ENCODE measurements around the gene HIGD1A. TPM values are rescaled to one million over a fixed set of nuclear protein-coding genes. Genes with fewer than 3 reads are reported as not detected.
"Not testable (repeated sequence)": the region's sequence is repeated elsewhere in the genome, so short reads cannot be mapped to it uniquely, and the experiment has no call there.

HIGD1A gene
- total RNA-seq, 1 experiment from 2014 or later: 193 TPM

DNA sequence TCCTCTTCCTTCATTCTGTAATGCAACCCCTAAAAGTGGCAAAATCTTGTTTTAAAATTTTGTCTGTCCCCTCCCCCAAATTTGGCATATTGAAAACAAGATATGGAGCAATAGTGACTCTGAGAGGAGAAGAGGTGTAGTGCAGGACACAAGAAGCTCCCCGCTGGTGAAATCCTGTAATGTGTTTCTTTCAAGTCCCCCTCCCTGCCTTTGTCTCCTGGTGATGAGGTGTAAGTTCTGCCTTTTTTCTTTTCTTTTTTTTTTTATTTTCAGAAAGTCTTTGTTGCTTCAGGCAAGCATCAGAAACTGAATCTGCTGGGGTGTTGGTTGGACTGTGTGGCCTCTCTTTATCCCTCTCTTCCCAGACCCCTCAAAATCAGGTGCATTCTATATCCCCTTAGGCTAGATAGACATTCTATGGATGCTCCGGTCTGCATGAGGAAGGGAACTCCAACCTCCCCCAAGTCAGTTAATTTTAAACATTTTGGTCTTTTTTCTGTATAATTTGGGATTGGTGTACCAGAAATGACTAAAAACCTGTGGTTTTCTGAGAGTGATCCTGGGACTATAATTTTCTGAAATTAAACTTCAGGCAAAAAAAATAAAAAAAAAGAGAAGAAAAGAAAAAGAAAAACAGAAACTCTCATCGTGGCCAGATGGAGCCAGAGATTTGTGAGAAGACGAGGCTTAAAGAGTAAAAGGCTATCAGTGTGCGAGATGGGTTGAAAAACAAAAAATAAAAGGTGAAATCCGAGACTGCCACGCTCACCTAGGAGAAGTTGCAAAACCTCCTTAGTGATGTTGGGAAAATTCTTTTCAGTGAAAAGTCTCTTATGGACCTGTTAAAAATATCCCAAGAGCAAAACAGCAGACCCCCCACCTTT, 26.4 kb upstream of the HIGD1A start:
- in situ Hi-C loops (cut with HindIII; ENCODE audit: low pct_unique_long_range_greater_than_20kb, low sequenced_read_pairs): no loop called here
- peak; percentile 58 for DNase-seq (ENCODE audit: low read depth, low spot score)

DNA sequence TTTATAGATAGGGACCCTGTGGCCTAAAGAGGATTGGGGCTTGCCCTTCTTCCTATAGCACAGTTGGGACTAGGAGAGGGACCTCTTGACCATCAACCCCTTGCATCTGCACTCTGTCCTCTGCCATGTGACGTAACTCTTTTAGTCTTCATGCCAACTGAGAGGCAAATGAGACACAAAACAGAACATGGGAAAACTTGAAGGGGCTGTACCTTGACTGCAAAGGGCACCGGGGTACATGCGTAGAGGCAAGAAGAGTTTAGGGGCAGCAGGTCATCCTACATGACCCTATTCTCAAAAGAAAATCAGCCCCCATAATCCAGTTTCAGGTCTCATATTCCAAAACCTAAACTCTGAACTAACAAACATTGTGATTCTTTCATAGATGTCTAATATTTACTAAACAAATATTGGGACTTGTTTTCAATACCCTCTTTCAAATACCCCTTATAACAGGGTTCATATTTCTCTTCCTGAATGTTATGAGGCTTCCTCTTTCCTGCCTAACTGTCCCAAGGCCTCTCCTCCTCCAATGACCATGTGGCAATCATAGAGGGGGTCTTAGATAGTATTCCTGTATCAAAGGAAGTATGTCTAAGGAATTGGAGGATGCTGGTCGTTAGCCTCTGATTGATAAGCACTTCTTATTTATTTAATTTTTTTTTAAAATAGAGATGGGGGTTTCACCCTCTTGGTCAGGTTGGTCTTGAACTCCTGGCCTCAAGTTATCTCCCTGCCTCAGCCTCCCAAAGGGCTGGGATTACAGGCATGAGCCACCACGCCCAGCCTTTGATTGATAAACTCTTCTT, 25.5 kb upstream of the HIGD1A start:
- no peak for DNase-seq (ENCODE audit: low read depth, low spot score)
- in situ Hi-C loops (cut with HindIII; ENCODE audit: low pct_unique_long_range_greater_than_20kb, low sequenced_read_pairs): no loop called here

DNA sequence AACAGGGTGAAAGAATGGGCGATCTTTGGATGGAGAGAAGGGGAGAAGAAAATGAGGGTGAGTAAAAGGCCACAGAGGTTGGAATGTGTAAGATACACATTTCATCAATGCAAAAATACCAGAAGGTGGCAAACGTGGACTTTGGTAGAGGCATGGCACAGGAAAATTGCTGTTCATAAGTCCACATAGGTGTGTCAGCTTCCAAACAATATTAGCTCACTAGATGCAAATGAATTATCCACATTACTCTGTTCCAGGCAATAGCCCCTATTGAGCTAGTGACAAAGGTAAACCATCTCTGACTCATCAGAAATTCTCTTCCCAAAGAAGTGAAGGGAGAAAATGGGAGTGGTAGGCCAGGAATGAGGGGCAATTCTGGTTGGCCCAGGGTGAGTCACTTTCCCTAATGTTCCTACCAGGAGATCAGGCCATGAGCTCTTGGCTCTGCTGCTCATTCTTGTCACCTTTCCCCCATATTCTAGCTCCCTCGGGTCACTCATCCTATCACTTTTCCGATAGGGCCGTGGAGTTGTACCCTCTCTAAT, 24.9 kb upstream of the HIGD1A start:
- in situ Hi-C loops (cut with HindIII; ENCODE audit: low pct_unique_long_range_greater_than_20kb, low sequenced_read_pairs): no loop called here

DNA sequence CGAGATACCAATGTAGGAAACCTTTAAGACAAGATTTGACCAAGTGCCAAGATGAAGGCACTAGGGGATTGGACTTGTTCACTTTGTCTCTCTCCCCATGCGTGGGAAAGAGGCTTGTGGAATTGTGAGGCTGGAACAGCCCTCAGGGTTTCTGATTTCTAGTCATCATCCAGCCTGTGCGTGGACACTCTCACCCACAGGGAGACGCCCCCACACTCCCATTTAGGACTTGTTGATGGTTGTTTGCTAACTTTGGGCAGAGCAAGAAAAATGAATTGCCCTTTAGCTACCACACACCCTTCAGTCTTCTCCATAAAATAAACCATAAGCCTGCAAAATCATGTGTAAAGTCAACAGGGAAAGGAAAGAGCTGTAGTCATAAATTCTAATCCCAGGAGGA, 23.4 kb upstream of the HIGD1A start:
- DNase-seq (ENCODE audit: low read depth, low spot score): no peak
- in situ Hi-C loops (cut with HindIII; ENCODE audit: low pct_unique_long_range_greater_than_20kb, low sequenced_read_pairs): no loop called here

More for the DNA sequence above, 24.9 kb upstream of the HIGD1A start:
- DNase-seq (ENCODE audit: low read depth, low spot score): no peak

DNA sequence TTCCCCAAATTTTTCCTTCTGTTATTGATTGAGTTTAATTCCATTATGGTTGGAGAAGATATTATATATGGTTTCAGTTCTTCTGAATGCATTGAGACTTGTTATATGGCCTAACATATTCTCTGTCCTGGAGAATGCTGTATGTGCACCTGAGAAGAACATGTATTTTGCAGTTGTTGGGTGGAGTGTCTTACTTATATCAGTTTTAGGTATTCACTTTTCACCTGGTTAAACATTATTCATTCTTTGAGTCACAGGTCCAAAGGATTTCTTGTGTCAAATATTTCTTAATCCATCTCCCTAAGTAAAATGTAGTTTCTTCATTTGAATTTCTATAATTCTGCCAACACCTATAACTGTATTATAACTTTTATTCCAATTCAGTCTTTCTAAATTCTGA, 22.7 kb upstream of the HIGD1A start:
- in situ Hi-C loops (cut with HindIII; ENCODE audit: low pct_unique_long_range_greater_than_20kb, low sequenced_read_pairs): no loop called here
- no peak for DNase-seq (ENCODE audit: low read depth, low spot score)

DNA sequence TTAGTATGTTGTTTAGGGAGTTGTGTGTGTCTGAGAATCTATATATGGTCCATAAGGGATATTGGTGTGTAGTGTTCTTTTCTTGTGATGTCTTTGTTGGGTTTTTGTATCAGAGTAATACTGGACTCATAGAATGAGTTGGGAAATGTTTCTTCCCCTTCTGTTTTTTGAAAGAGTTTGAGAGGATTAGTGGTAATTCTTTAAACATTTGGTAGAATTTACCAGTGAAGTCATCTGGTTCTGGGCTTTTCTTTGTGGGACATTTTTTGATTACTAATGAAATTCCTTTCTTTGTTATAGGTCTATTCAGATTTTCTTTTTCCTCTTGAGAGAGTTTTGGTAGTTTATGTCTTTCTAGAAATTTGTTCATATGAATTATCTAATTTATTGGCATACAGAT, 21.9 kb upstream of the HIGD1A start:
- in situ Hi-C loops (cut with HindIII; ENCODE audit: low pct_unique_long_range_greater_than_20kb, low sequenced_read_pairs): no loop called here
- no peak for DNase-seq (ENCODE audit: low read depth, low spot score)

DNA sequence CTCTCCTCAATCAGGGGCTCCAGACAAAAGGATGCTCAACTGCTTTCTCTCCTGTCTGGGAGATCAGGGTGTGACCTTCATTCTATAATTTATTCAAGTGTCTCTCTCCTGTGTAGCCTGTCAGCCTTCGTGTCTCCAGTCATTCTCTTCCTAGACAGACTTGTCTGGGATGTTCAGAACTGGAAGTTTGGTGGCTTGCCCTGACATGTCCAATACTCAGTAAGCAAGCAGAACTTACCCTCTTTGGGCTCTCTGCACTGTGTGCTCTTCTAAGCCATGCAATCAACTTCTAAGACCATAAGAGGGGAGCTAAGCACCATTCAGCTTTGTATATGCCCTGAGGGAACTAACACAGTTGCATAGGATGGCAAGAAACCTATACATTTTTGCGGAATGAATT, 19.1 kb upstream of the HIGD1A start:
- no peak for DNase-seq (ENCODE audit: low read depth, low spot score)
- in situ Hi-C loops (cut with HindIII; ENCODE audit: low pct_unique_long_range_greater_than_20kb, low sequenced_read_pairs): no loop called here

DNA sequence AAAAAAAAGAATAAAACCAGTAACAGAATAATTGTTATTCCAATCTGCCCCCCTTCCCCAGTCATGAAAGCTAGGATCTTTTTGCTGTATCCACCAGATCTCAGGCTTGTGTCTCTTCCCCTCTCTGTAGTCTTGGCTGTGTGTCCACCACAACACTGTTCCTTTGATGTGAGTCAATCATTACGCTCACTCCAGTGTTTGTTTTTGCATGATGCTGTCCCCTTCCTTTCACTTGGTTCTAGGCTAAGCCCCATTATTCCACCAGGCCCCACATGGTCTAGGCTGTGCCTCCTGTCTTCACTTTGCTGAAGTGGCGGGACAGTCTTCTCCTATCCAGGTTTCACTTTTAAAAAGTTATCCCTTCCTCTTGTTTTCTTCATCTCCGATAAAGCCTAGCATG, 18.5 kb upstream of the HIGD1A start:
- in situ Hi-C loops (cut with HindIII; ENCODE audit: low pct_unique_long_range_greater_than_20kb, low sequenced_read_pairs): no loop called here
- no peak for DNase-seq (ENCODE audit: low read depth, low spot score)

DNA sequence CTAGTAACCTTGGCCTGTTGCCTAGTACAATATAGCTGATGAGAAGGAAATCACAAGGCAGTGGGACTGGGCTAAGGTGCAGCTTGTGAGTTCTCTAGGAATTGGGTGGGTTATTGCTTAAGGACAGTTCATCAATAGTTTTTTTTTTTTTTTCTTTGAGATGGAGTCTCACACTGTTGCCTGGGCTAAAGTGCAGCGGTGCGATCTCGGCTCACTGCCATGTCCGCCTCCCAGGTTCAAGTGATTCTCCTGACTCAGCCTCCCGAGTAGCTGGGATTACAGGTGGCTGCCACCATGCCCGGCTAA, 16.4 kb upstream of the HIGD1A start:
- DNase-seq (ENCODE audit: low read depth, low spot score): no peak
- in situ Hi-C loops (cut with HindIII; ENCODE audit: low pct_unique_long_range_greater_than_20kb, low sequenced_read_pairs): no loop called here

DNA sequence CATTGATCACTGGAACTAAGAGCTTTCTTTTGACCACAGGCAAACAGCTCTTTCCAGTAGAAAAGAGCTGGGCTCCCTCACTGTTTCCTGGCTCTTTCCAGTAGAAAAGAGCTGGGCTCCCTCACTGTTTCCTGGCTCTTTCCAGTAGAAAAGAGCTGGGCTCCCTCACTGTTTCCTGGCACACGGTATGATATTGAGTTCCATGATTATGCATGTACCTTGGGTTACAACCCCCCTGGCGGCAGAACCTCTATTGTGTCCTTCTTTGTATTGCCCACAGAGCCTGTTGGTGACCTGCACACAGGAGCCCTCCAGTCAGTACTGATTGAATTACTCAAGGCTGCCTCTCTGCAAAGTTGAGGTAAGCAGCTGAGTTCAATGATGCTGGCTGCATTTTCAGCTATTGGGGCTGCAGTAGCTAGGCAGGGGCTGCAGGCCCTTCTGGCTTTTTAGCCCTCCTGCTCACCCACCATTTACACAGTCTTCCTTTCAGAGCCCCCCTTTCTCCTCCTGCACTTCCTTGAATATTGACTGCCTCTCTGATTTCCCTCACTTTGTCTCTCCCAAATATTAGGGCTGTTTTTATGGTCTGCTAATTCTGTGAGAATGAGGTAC, 15.2 kb upstream of the HIGD1A start:
- in situ Hi-C loops (cut with HindIII; ENCODE audit: low pct_unique_long_range_greater_than_20kb, low sequenced_read_pairs): no loop called here
- peak; percentile 22 for DNase-seq (ENCODE audit: low read depth, low spot score)

DNA sequence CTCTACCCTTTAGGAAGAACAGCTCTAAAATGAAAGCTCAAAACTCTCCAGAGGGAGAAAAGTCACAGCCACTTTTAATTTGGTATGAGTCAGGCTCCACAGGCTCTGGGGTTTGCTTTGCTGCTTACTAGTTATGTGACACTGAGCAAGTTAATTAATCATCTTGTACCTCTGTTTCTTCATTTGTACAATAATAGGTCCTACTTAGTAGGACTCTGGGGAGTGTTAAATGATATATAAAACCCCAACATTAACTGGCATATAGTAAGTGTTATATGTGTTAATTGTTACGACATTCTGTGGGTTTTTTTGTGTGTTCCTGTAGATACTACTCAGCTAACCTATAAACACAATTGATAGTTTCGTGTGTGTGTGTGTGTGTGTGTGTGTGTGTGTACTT, 11.5 kb upstream of the HIGD1A start:
- in situ Hi-C loops (cut with HindIII; ENCODE audit: low pct_unique_long_range_greater_than_20kb, low sequenced_read_pairs): no loop called here
- DNase-seq (ENCODE audit: low read depth, low spot score): no peak

DNA sequence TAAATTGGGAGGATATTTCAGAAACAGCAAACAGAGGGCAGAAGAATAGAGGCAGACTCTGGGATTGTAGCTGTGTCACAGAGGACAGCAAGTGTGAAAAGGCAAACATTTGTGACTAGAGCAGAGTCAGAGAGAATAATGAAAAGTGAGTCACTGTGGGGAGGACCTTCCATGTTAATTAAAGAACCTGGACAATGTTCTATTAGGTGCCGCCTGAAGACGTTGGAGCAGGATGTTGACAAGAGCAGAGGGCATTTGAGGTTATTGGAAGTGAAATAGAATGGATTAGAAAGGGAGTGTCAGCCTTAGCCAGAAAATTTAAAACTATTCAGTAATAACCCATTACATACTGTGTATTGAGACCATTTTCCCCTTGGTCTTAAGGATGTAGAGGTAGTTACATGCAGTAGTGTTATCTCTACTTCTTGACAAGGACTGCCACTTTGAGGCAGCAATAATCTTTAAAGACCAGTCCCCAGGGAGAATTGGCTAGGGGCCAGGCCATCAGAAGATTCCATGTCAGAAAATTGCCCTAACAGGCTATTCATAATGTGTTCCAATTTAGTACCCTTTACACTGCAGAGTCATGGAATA, 10.7 kb upstream of the HIGD1A start:
- in situ Hi-C loops (cut with HindIII; ENCODE audit: low pct_unique_long_range_greater_than_20kb, low sequenced_read_pairs): no loop called here
- DNase-seq (ENCODE audit: low read depth, low spot score): no peak

DNA sequence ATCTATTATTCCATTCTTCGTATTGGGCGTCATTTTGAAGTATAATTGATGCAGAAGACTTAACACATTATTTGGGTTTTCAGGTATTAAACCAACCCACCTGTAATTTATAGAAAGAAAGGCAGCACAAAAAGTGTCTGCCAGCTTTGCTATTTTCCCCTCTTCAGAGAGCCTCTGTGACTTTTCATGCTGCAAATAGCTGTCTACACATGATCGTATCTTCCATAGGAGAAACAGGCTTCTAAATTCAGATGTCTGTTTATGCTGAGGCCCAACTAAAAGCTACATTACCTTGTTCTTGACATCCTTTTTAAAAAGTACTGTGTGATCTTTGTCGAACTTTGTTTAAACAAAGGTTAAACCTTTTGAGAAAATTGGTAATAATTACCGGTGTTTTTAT, 10.0 kb upstream of the HIGD1A start:
- no peak for DNase-seq (ENCODE audit: low read depth, low spot score)
- in situ Hi-C loops (cut with HindIII; ENCODE audit: low pct_unique_long_range_greater_than_20kb, low sequenced_read_pairs): no loop called here

DNA sequence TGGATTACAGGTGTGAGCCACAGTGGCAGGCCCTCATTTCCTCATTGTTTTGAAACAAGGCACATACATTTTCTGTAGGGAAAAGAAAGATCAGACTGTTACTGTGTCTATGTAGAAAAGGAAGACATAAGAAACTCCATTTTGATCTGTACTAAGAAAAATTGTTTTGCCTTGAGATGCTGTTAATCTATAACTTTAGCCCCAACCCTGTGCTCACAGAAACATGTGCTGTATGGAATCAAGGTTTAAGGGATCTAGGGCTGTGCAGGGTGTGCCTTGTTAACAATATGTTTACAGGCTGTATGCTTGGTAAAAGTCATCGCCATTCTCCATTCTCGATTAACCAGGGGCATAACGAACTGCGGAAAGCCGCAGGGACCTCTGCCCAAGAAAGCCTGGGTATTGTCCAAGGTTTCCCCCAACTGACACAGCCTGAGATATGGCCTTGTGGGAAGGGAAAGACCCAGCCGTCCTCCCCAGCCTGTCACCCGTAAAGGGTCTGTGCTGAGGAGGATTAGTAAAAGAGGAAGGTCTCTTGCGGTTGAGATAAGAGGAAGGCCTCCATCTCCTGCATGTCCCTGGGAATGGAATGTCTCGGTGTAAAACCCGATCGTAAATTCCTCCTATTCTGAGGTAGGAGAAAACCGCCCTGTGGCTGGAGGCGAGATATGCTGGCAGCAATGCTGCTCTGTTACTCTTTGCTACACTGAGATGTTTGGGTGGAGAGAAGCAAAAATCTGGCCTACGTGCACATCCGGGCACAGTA, 7.0 kb upstream of the HIGD1A start:
- DNase-seq (ENCODE audit: low read depth, low spot score): not testable (repeated sequence)

DNA sequence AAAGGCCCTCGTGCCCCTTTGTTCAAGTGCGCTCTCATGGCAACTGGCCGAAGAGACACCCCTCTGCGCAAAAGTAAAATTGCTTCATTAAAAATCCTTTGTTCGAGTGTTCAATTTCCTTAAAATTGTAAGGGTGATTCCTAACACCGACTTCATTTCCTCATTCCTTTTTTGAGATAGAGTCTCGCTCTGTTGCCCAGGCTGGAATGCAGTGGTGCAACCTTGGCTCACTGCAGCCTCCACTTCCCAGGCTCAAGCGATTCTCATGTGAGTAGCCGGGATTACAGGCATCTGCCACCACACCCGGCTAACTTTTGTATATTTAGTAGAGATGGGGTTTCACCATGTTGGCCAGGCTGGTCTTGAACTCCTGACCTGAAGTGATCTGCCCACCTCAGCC, 6.4 kb upstream of the HIGD1A start:
- DNase-seq (ENCODE audit: low read depth, low spot score): not testable (repeated sequence)

More for the DNA sequence above, 7.0 kb upstream of the HIGD1A start:
- in situ Hi-C loops (cut with HindIII; ENCODE audit: low pct_unique_long_range_greater_than_20kb, low sequenced_read_pairs): not testable (repeated sequence)

DNA sequence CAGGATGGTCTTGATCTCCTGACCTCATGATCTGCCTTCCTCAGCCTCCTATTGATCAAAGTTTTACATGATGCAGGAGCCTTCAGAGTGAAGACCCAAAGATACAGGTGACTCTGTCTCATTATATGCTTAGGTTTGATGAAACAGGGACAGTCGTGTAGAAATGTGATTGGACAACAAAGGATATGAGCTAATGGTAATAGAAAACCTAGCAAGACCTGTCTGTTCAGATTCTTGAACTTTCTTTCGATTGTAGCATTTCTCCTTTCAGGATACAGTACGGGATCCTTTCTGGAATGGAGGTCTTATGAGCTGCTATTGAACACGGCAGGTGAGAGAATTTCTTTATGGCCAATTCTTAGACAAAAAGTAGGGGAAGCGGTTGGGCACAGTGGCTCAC, 4.9 kb upstream of the HIGD1A start, which contains the start of gene ACKR2:
TSS of gene ACKR2 (plus strand) at position 244 of the 400 bp plus-strand sequence. CDS start 55,058 bp downstream, outside the sequence.
- no peak for DNase-seq (ENCODE audit: low read depth, low spot score)
- in situ Hi-C loops (cut with HindIII; ENCODE audit: low pct_unique_long_range_greater_than_20kb, low sequenced_read_pairs): no loop called here

More for the DNA sequence above, 6.4 kb upstream of the HIGD1A start:
- in situ Hi-C loops (cut with HindIII; ENCODE audit: low pct_unique_long_range_greater_than_20kb, low sequenced_read_pairs): not testable (repeated sequence)

DNA sequence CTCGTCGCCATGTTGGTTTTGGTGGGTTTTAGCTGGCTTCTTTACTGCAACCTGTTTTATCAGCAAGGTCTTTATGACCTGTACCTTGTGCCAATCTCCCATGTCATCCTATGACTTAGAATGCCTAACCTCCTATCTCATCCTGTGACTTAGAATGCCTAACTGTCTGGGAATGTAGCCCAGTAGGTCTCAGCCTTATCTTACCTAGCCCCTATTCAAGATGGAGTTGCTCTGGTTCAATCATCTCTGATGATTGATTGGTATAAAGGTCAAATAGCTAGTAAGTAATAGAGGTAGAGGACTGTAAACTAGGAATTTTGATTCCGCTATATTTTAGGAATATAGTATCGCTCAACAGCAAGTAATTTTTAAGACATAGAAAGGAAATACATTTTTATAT, 3.6 kb upstream of the HIGD1A start:
- in situ Hi-C loops (cut with HindIII; ENCODE audit: low pct_unique_long_range_greater_than_20kb, low sequenced_read_pairs): no loop called here

More for the DNA sequence above, 3.6 kb upstream of the HIGD1A start:
- DNase-seq (ENCODE audit: low read depth, low spot score): no peak

Measured in SK-MEL-5 (cell line).